Gastroesophageal sphincter (tissue), 3 donors: Measurements from ENCODE around the gene AGR2.

Experiments used
- CTCF ChIP-seq, 4 experiments: fragments of 200-600 bp in 2 of 4; fragments of 450-650 bp in 2 of 4; sonication (generic) in 1 of 4; IDR thresholded peaks; one replicate each; pipeline ENCODE4 v1.5.1; 2017 to 2019; ENCODE audit warnings: antibody characterized with exemption in 4 of 4, mild to moderate bottlenecking in 2 of 4, moderate library complexity in 2 of 4
- POLR2AphosphoS5 ChIP-seq: sonication (generic); formaldehyde crosslinking; IDR thresholded peaks from one replicate; pipeline ENCODE4 v1.6.1; 2017; ENCODE audit warnings: antibody characterized with exemption

- TF ChIP-seq CTCF (IDR thresholded peaks at IDR 0.05), result no peak
- TF ChIP-seq POLR2AphosphoS5, result no peak
These were observed 62.3 kb downstream of the AGR2 start for GRCh38 chr7:16742547-16742946.
